Activated CD8-positive, alpha-beta T cell treated with anti-CD3 and anti-CD28 coated beads for 36 hours (primary cell): ENCODE results near the gene DOP1B. TPM values are rescaled to one million over a fixed set of nuclear protein-coding genes. Genes with fewer than 3 reads are reported as not detected.

Source experiments
- ATAC-seq: fragments of 200-7000 bp; cut with Tn5 transposase; one replicate; pipeline ENCODE4 v1.10.0; 2021; ENCODE audit warnings: mild to moderate bottlenecking, moderate library complexity
- CTCF ChIA-PET: fragments of 350-600 bp; sonication (Branson Sonifier 250); formaldehyde crosslinking; loops from one replicate; lab custom pipeline; 2021; ENCODE audit warnings: antibody characterized with exemption; lab: Charles Lee
- POLR2A ChIA-PET: fragments of 350-600 bp; sonication (Branson Sonifier 250); formaldehyde crosslinking; loops from one replicate; lab custom pipeline; 2021; ENCODE audit warnings: antibody characterized with exemption; lab: Charles Lee
- DNase-seq: peaks from one replicate; pipeline ENCODE4 v3.0.0-alpha.2; 2020
- H3K27ac Mint-ChIP-seq: one replicate; pipeline ENCODE4 v1.8.0; 2021; ENCODE audit warnings: mild to moderate bottlenecking, mixed read lengths
- H3K27me3 Mint-ChIP-seq: one replicate; pipeline ENCODE4 v1.8.0; 2021; ENCODE audit warnings: mixed read lengths
- H3K36me3 Mint-ChIP-seq: one replicate; pipeline ENCODE4 v1.8.0; 2021; ENCODE audit warnings: low read depth, mixed read lengths
- H3K4me1 Mint-ChIP-seq: one replicate; pipeline ENCODE4 v1.8.0; 2021; ENCODE audit warnings: low read depth, mixed read lengths
- H3K4me3 Mint-ChIP-seq: one replicate; pipeline ENCODE4 v1.8.0; 2021; ENCODE audit warnings: mild to moderate bottlenecking, moderate library complexity, mixed read lengths
- H3K9me3 Mint-ChIP-seq: one replicate; pipeline ENCODE4 v1.8.0; 2021; ENCODE audit warnings: mixed read lengths
- intact Hi-C: fragments of 100-400 bp; cut with micrococcal nuclease; formaldehyde crosslinking; loops from one replicate; pipeline ENCODE4 v1.10.0; 2022
- total RNA-seq, 2 experiments: library from RNA; stranded (reverse); gene quantifications; one replicate each; pipeline ENCODE4 v1.2.3, GENCODE V29; 2021
- TF ChIP-seq, protein P1 (sequence below): fragments of 200-600 bp; IDR thresholded peaks from one replicate; pipeline ENCODE4 v1.8.0; 2022; ENCODE audit warnings: antibody characterized with exemption, mild to moderate bottlenecking

The DOP1B gene
- total RNA-seq, 2 experiments from 2014 or later: 14.3 to 15.2 TPM

DNA sequence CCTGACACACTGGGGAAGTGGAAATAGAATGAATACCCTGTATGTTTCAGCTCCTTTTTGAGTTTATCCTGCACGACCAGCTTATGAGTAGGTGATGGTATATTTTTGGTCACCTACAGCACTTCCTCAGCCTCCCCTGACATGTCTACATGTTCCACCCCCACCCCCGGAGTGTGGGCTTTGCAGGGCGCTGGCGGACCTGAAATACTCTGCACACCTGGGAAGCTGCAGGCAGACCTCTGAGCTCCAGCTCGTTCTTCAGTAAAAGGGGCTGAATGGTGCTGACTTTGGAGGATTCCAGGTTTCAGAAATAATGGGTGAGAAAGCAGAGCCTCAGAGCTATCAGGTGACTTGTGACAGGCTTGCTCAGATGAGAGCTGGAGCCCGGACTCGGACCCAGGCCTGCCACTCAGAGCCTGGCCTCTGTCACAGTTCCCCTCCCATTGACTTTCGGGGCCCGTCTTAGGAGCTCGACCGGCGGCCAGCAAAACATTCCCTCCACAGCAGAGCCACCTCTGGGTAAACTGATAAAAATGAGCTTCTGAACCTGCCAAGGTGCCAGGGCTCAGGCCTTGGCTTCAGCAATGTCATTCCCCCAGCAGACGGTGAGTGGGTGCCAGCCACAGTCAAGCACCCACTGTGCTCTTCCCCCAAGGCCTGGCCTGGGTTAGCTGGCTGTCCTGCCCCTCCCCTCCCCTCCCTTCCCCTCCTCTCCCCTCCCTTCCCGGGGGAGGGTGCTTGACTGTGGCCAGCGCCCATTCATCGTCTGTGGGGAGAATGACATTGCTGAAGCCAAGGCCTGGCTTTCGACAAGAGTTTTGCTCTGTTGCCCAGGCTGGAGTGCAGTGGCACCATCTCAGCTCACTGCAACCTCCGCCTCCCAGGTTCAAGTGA is 30.1 kb downstream of the DOP1B start:
- peaks cover 4% of the 10 kb centered on the region for H3K36me3 Mint-ChIP-seq
- CTCF ChIA-PET: interaction anchor here (1.1 to 1.6 kb wide), 3 partner anchors 28 to 45 kb away, joined by 3 to 4 read pairs (median 4); no protein-coding TSS in a partner anchor
- intact Hi-C loops: no loop called here
- DNase-seq (no peak), ATAC-seq (no peak)
- TF ChIP-seq, protein P1, sequence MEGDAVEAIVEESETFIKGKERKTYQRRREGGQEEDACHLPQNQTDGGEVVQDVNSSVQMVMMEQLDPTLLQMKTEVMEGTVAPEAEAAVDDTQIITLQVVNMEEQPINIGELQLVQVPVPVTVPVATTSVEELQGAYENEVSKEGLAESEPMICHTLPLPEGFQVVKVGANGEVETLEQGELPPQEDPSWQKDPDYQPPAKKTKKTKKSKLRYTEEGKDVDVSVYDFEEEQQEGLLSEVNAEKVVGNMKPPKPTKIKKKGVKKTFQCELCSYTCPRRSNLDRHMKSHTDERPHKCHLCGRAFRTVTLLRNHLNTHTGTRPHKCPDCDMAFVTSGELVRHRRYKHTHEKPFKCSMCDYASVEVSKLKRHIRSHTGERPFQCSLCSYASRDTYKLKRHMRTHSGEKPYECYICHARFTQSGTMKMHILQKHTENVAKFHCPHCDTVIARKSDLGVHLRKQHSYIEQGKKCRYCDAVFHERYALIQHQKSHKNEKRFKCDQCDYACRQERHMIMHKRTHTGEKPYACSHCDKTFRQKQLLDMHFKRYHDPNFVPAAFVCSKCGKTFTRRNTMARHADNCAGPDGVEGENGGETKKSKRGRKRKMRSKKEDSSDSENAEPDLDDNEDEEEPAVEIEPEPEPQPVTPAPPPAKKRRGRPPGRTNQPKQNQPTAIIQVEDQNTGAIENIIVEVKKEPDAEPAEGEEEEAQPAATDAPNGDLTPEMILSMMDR: no peak
- H3K27me3 Mint-ChIP-seq: no peaks in the 10 kb centered on the region
- peak overlapping the region; percentile 13 for H3K27ac Mint-ChIP-seq
- POLR2A ChIA-PET: no interaction called here
- no peaks in the 10 kb centered on the region for H3K9me3 Mint-ChIP-seq
- H3K4me1 Mint-ChIP-seq: peaks cover 10% of the 10 kb centered on the region
- H3K4me3 Mint-ChIP-seq: no peak overlapping the region

DNA sequence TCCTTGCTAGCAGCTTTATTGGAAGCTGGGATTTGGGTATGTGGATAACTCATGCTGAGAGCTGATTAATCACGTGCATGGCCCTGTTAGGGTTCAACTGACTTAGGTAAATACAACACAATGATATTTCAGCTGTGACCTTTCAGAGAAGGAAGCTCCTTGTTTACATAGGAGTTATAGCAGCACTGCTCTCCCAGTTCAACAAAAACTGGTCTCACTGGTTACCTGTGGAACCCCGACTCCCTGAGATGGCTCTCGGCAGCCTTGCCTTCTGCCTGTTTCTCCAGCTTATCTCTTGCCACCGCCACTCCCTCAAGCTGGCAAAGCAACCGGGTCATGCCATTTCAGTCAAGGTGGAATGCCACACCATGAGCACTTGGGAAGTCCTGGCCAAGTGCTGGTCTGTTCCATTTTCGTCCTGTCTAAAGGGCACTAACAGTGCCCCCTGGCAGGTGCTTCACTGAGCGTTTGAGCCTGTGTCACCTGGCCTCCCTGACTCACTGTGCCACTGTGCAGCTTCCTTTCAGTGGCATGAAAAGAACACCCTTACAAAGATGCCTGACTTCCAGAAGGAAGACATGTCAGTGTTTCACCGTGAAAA is 31.6 kb downstream of the DOP1B start:
- peaks cover 4% of the 10 kb centered on the region for H3K36me3 Mint-ChIP-seq
- DNase-seq (no peak), ATAC-seq (no peak)
- no peaks in the 10 kb centered on the region for H3K9me3 Mint-ChIP-seq
- no peaks in the 10 kb centered on the region for H3K27me3 Mint-ChIP-seq
- H3K27ac Mint-ChIP-seq: no peak overlapping the region
- H3K4me1 Mint-ChIP-seq: peaks cover 10% of the 10 kb centered on the region
- H3K4me3 Mint-ChIP-seq: no peak overlapping the region
- intact Hi-C loops: no loop called here
- TF ChIP-seq, protein P1: no peak
- ChIA-PET CTCF (interaction anchor here (0.9 to 1.6 kb wide), 3 partner anchors 27 to 71 kb away, joined by 3 to 4 read pairs (median 3); no protein-coding TSS in a partner anchor), POLR2A (no interaction called here)

DNA sequence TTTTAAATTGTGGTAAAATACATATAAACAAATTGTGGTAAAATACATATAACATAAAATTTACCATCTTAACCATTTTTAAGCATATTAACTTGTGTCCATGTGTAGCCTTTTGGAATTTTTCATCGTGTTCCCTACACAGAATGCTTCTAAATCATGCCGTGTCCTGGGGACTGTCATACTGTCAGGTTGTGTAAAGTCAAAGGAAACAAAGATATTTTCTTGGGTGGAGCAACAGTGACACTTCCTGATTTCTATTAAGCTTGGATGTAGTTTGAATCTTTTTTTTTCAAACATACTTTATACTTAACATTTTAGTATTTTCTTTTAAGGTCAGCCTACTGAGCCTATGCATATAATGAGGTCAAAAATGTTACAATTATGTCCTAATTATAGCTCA is 32.3 kb downstream of the DOP1B start:
- Mint-ChIP-seq H3K27ac (no peak overlapping the region), H3K9me3 (no peaks in the 10 kb centered on the region), H3K4me3 (no peak overlapping the region), H3K4me1 (peaks cover 10% of the 10 kb centered on the region), H3K36me3 (peaks cover 4% of the 10 kb centered on the region), H3K27me3 (no peaks in the 10 kb centered on the region)
- ChIA-PET POLR2A (interaction anchor here (0.9 kb wide), 1 partner anchor 15 kb away, joined by 3 read pairs; no protein-coding TSS in a partner anchor), CTCF (no interaction called here)
- intact Hi-C loops: no loop called here
- TF ChIP-seq, protein P1: no peak
- ATAC-seq (no peak), DNase-seq (no peak)

DNA sequence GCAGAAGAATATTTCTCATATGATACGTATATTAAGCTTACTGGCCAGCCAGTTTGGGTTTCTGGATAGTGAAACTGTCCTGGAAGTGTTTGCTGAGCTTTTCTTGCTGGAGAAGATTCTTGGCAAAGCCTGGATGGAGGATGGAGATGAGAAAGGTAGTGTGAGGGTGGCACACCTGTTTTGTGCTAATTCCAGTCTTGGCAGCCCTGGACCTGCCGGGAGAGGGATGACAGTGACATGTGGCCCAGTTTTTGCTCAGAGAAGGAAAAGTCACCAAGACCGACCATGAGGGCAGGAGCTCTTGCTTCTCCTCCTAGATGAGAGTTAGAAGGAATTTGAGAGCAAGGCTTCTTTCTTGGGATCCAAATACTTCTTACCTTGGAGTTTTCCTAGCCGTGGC is 34.1 kb downstream of the DOP1B start:
- ChIA-PET POLR2A (no interaction called here), CTCF (no interaction called here)
- H3K27ac Mint-ChIP-seq: no peak overlapping the region
- H3K4me1 Mint-ChIP-seq: peaks cover 5% of the 10 kb centered on the region
- DNase-seq (no peak), ATAC-seq (no peak)
- no peak overlapping the region for H3K4me3 Mint-ChIP-seq
- TF ChIP-seq, protein P1: no peak
- peaks cover 4% of the 10 kb centered on the region for H3K36me3 Mint-ChIP-seq
- no peaks in the 10 kb centered on the region for H3K9me3 Mint-ChIP-seq
- no peaks in the 10 kb centered on the region for H3K27me3 Mint-ChIP-seq
- intact Hi-C loops: no loop called here

DNA sequence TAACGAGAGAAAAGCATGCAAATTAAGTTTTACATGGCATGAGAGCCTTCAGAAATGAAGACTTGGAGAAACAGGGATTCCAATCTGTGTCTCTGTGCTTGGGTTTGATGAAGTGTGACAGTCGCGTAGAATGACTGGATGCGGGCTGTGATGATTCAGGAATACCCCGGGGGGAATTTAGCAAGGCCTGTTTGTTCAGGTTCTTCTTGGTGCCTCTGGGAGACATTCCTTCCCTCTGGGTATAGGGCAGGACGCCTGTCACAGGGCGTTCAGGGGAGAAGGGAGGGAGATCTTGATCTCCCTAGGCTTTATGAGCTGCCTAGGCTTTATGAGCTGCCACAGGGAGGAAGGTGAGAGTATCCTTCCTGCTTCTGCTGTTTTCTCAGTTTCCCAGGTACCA is 36.6 kb downstream of the DOP1B start:
- Mint-ChIP-seq H3K4me3 (no peak overlapping the region), H3K27ac (no peak overlapping the region), H3K9me3 (no peaks in the 10 kb centered on the region), H3K4me1 (peaks cover 1% of the 10 kb centered on the region), H3K36me3 (no peaks in the 10 kb centered on the region), H3K27me3 (no peaks in the 10 kb centered on the region)
- ChIA-PET POLR2A (no interaction called here), CTCF (no interaction called here)
- no peak for DNase-seq
- no peak for ATAC-seq
- intact Hi-C loops: no loop called here
- TF ChIP-seq, protein P1: no peak
